NB4 (cell line): ENCODE measurements around the gene PAXIP1.
"Not testable (repeated sequence)": the region's sequence is repeated elsewhere in the genome, so short reads cannot be mapped to it uniquely, and the experiment has no call there.

Experiments
- CTCF ChIP-seq: IDR thresholded peaks from one replicate; pipeline ENCODE4 v1.5.1; 2012; ENCODE audit warnings: low read depth, low read length
- MYC ChIP-seq: IDR thresholded peaks from 2 replicates; pipeline ENCODE4 v1.6.1; 2011; ENCODE audit warnings: low read depth, low read length
- POLR2A ChIP-seq: IDR thresholded peaks from 2 replicates; pipeline ENCODE4 v1.6.1; 2011; ENCODE audit warnings: mild to moderate bottlenecking; ENCODE audit not compliant: insufficient read length; ENCODE audit errors: extremely low read depth
- TF ChIP-seq, protein P1 (sequence below): IDR thresholded peaks from 2 replicates; pipeline ENCODE4 v1.6.1; 2011; ENCODE audit warnings: low read depth, low read length

- TF ChIP-seq CTCF, POLR2A, MYC: not testable (repeated sequence)
- TF ChIP-seq, protein P1, sequence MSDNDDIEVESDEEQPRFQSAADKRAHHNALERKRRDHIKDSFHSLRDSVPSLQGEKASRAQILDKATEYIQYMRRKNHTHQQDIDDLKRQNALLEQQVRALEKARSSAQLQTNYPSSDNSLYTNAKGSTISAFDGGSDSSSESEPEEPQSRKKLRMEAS: not testable (repeated sequence)
Observed at GRCh38 chr7:154934353-154934952, 68.5 kb downstream of the PAXIP1 start.
